HG02759 (cell line): Measurements from ENCODE around the gene LZTFL1.
"Not testable (repeated sequence)": the region's sequence is repeated elsewhere in the genome, so short reads cannot be mapped to it uniquely, and the experiment has no call there.

ENCODE experiments used
- ATAC-seq: cut with Tn5 transposase; IDR thresholded peaks from one replicate; pipeline ENCODE4 v1.9.1; 2021; ENCODE audit warnings: mild to moderate bottlenecking, moderate library complexity; ENCODE audit not compliant: unreplicated experiment

The LZTFL1 gene

DNA sequence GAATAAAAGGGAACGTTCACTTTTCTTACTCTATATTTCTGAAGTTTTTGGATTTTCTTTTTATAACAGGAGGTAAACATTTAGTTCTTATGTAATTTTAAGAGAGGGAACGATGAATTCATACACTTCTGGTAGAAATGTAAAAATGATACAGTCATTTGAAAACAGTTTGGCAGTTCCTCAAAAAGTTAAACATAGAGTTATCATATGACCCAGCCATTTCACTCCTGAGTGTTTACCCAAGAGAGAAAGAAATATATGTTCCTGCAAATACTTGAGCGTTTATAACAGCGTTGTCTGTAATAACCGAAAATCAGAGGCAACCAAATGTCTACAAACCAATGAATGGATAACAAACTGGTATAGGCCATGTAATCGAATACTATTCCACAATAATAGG lies 23.6 kb upstream of the LZTFL1 start:
- no peak for ATAC-seq

- peak; percentile 71 for ATAC-seq
Observed at GRCh38 chr3:45864760-45865519, 23.0 kb upstream of the LZTFL1 start.

GRCh38 chr3:45861043-45861719 lies 19.3 kb upstream of the LZTFL1 start:
- ATAC-seq: peak; percentile 58

GRCh38 chr3:45860481-45860880 lies 18.6 kb upstream of the LZTFL1 start:
- ATAC-seq: no peak

DNA sequence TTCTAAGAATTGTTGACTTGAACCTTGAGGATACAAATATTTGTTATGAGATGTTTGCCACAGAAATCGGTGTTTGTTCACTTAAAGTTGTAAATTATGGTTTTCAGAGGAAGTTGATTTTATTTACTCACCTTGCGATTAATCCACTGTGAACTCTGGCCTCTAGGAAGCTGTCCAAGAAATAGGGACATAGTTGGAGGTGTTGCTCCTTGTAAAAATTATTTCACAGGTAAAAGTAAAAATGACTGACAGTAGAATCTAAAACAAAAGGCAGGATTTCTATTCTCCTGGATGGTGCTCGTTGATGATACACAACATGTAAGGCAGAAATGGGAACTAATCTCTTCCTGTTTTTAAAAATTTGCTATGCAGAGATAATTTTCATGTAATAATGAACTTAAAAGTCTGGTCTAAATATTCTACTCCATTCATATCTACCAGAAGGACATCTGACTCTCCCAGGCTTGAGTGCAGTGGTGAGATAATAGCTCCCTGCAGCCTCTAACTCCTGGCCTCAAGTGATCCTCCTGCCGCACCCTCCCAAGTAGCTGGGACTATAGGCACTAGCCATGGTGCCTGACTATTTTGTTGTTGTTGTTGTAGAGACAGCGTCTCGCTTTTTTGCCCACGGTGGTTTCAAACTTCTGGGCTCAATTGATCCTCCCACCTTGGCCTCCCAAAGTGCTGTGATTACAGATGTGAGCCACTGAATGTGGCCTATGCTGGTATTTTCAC lies 17.1 kb upstream of the LZTFL1 start:
- no peak for ATAC-seq

GRCh38 chr3:45857024-45857423 lies 15.1 kb upstream of the LZTFL1 start:
- ATAC-seq: not testable (repeated sequence)

DNA sequence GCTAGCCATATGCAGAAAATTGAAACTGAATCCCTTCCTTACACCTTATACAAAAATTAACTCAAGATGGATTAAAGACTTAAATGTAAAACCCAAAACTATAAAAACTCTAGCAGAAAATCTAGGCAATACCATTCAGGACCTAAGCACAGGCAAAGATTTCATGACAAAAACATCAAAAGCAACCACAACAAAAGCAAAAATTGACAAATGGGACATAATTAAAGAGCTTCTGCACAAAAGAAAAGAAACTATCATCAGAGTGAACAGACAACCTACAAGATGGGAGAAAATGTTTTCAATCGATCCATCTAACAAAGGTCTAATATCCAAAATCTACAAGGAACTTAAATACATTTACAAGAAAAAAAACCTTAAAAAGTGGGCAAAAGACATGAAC lies 14.4 kb upstream of the LZTFL1 start:
- ATAC-seq: not testable (repeated sequence)

GRCh38 chr3:45852828-45853227 lies 10.9 kb upstream of the LZTFL1 start:
- ATAC-seq: no peak

DNA sequence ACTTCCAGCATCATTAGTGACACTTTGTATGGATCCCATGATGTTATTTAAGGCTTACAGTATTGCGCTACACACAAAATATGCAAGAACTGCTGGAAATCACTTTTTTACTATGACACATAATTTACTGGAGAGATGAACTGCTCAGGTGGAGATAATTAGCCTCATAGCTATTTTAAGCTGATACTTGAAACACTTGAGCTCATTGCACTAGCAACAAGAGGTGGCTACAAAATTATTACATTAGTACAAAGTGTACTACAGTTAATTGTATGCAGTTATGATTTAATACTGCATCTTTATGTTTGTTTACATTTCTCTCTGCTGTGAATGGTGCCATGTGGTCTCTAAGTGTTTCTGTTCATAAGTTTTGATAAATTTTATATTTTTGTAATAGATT lies 6.5 kb upstream of the LZTFL1 start:
- no peak for ATAC-seq

DNA sequence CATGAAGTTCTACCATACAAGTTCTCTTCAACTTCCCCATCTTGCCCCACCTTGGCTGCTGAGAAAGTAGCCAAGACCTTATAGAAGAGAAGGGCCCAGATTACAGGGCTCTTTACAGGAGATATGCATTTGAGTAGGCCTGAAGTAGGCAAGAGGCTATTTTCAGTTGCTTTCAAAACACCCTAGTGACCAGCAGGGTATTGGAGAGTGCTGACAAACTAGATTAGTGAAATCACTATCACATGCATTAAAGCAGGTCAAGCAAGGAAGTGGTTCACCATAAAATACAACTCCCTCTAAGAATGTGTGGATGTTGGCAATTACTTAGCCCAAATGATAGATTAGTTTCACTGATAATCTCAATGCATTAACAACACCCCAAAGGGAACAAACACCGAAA lies 2.7 kb upstream of the LZTFL1 start:
- no peak for ATAC-seq

DNA sequence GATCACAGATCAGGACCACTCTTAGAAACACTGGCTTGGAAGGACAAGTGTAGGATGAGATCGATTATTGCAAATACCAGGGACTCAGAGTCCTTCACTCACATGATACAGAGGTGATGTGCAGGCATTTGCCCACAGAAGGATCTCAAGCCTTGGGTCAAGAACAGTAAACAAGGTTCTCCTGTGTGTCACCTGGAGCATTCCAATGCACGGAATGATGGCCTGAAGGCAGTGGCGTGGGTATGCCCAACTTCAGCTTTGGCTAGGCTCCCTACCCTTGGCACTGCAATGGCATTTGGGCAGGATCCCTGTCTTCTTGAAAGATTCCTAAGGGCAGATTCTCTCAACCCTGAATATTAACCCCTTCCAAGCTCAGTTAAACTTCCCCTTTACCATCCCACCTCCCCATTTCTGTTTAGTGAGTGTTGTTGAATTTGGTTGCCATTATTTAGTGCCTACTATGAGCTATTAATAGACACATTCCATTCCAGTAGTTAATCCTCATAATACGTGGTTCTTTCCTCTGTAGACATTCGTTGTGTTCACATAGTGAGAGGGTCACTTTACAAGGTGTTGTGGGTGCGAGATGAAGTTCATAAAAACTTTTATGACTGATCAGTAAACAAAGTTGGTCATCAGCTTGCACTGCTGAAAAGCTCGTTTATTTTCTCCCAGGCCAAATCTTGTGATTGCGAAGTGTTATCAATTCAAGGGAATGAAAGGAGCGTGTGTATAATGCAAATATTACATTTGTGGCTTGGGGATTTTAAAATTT lies 1.1 kb upstream of the LZTFL1 start:
- ATAC-seq: no peak

GRCh38 chr3:45841420-45841756 lies 531 bp downstream of the LZTFL1 start:
- peak; percentile 14 for ATAC-seq

- no peak for ATAC-seq
Observed at GRCh38 chr3:45838466-45838865, 3.5 kb downstream of the LZTFL1 start.

- no peak for ATAC-seq
Observed at GRCh38 chr3:45832699-45833098, 9.2 kb downstream of the LZTFL1 start.

GRCh38 chr3:45830121-45830520 lies 11.8 kb downstream of the LZTFL1 start:
- ATAC-seq: no peak

DNA sequence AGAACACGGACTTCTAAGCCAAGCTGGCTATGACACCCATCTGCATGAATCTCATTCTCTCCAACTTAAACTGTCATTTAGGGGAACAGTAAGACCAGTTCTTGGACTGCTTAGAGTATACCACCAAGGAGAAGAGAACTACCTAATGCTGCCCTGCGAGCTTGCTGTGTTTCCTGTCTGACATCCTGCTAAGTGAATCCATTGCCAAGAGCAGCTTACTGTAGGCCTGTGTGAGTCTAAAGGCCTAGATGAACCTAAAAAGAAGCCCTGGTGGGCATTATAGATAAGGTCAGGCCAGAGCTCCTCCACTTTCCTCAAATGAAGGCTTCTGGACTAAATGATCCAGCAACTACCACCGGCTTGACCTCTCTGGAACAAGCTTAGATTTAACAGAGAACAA lies 15.0 kb downstream of the LZTFL1 start:
- no peak for ATAC-seq

- ATAC-seq: no peak
Observed at GRCh38 chr3:45826321-45826720, 15.6 kb downstream of the LZTFL1 start.

DNA sequence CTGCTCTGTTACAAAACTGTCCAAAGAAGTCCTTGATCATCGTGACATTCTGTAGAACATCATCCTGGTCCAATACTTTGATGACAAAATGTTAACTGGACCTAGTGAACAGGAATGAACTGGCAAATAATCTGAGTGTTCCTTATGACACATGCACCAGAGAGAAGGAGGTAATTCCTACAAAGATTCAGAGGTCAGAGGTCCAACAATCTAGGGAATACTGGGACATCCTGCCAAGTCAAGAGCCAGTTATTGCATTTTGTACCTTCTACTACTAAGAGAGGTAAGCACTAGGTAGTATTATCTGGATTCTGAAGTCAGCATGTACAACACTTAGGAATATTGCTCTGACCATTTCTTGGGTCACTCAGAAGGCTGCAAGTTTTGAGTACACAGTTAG lies 20.8 kb downstream of the LZTFL1 start:
- ATAC-seq: no peak

DNA sequence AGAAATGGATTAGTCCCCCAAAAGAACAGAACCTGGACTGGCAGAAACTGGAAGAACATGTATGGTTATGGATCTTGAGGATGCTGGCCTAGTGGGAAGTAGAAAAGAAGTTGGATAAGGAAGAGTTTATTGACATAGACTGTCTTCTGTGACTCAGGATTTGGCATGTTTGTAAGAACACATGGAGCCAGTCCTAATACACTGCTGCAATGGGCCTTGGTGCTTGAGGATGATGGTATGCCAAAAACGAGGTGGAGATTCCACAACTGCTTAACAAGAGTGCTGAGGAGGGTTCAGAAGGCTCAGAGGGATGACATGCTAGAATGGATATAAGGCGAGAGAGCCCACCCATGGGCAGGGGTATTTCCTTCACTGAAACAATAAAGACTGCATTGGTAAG lies 22.4 kb downstream of the LZTFL1 start:
- no peak for ATAC-seq

GRCh38 chr3:45817831-45818522 lies 23.9 kb downstream of the LZTFL1 start:
- no peak for ATAC-seq

GRCh38 chr3:45816544-45816943 lies 25.4 kb downstream of the LZTFL1 start:
- ATAC-seq: no peak
